ENCODE measurements around the gene RBFA. TPM values are rescaled to one million over a fixed set of nuclear protein-coding genes. Genes with fewer than 3 reads are reported as not detected.

The RBFA gene
- total RNA-seq, 2 donors from 2014 or later = 26.6 to 39.4 TPM

DNA sequence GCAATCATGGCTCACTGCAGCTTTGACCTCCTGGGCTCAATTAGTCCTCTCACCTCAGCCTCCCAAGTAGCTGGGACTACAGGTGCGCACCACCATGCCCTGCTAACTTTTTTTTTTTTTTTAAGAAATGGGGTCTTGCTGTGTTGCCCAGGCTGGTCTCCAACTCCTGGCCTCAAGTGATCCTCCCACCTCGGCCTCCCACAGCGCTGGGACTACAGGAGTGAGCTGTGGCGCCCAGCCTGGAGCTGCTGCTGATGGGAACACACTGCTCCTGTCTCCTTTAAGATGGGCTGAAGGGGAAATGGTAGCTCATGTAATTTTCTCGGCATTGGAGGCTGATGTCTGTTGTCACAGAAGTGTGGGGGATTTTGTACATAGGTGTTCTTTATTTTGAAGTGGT is 39.9 kb downstream of the RBFA start:
- H3K4me1 Mint-ChIP-seq = no peaks in the 10 kb centered on the region
- no peaks in the 10 kb centered on the region for H3K9me3 Mint-ChIP-seq
- no peak overlapping the region for H3K27ac Mint-ChIP-seq
- H3K4me3 Mint-ChIP-seq = no peak overlapping the region
- no peaks in the 10 kb centered on the region for H3K36me3 Mint-ChIP-seq (ENCODE audit: low read depth)
- ATAC-seq (replicated peaks) = no peak
- peaks cover 3% of the 10 kb centered on the region for H3K27me3 Mint-ChIP-seq

DNA sequence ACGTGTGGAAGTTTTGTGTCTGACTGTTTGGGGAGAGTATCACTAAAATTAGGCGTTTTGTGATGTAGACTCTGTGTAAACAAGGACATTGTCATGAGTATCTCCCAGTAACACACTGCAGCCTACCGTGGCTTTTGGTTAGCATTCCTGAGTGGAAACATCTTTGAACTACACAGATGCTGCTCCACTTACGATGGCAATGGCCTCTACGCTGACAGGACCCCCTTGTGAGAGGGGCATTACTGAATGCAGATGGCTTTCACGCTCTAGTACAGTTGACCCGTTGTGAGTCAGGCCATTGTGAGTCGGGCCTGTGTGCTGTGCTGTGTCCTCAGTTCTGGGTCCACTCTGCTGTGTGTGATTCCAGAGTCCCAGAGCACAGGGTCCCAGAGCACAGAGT is 40.5 kb downstream of the RBFA start:
- Mint-ChIP-seq H3K9me3 (no peaks in the 10 kb centered on the region), H3K4me1 (no peaks in the 10 kb centered on the region), H3K27ac (no peak overlapping the region), H3K27me3 (peaks cover 3% of the 10 kb centered on the region), H3K4me3 (no peak overlapping the region), H3K36me3 (ENCODE audit: low read depth) (no peaks in the 10 kb centered on the region)
- ATAC-seq (replicated peaks) = no peak

DNA sequence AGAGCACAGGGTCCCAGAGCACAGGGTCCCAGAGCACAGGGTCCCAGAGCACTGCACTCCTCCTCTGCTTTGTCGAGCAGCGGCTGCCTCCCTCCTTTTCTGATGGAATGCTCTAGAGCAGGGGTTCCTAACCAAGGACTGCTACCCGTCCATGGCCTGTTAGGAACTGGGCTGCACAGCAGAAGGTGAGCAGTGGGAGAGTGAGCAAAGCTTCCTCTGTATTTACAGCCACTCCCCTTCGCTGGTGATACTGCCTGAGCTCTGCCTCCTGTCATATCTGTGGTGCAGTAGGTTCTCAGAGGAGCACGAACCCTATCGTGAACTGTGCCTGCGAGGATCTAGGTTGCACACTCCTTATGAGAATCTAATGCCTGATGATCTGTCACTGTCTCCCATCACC is 41.7 kb downstream of the RBFA start:
- no peaks in the 10 kb centered on the region for H3K4me1 Mint-ChIP-seq
- ATAC-seq (replicated peaks) = no peak
- H3K27me3 Mint-ChIP-seq = peaks cover 6% of the 10 kb centered on the region
- H3K9me3 Mint-ChIP-seq = no peaks in the 10 kb centered on the region
- H3K4me3 Mint-ChIP-seq = no peak overlapping the region
- H3K36me3 Mint-ChIP-seq (ENCODE audit: low read depth) = no peaks in the 10 kb centered on the region
- H3K27ac Mint-ChIP-seq = no peak overlapping the region

DNA sequence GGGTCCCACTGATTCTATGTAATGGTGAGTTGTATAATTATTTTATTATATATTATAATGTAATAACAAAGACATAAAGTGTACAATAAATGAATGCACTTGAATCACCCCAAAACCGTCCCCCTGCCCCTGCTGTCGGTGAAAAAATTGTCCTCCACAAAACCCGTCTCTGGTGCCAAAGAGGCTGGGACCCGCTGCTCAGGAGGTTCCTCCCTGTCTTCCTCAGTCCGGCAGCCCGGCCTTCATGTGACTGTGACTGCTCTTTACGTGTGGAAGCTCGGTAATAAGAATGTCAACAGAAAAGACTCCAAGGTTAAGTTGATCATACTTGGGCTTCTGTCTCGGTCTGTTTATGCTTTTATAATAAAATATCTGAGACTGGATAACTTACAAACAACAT is 42.1 kb downstream of the RBFA start:
- Mint-ChIP-seq H3K4me1 (no peaks in the 10 kb centered on the region), H3K27ac (no peak overlapping the region), H3K9me3 (no peaks in the 10 kb centered on the region), H3K27me3 (peaks cover 6% of the 10 kb centered on the region), H3K36me3 (ENCODE audit: low read depth) (no peaks in the 10 kb centered on the region), H3K4me3 (no peak overlapping the region)
- no peak for ATAC-seq (replicated peaks)

DNA sequence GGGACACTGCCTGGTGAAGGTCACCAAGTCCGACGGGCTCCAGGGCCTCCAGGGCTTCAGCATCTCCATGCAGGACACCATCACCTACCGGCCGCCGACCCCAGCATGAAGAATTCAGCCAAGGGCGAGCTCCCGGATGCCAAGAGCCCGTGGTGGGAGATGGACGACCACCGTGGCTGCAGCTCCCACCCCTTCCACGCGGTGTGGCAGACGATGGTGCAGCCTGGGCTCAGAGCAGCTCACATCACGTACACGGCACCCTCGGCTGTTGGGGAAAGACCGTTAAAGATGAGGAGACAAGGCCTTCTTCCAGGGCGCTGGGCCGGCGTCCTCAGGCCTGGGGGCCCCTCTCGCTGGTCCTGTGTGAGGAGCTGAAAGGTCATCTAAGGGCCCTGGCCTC is 43.6 kb downstream of the RBFA start:
- Mint-ChIP-seq H3K9me3 (no peaks in the 10 kb centered on the region), H3K27ac (no peak overlapping the region), H3K4me3 (no peak overlapping the region), H3K27me3 (peaks cover 11% of the 10 kb centered on the region), H3K36me3 (ENCODE audit: low read depth) (no peaks in the 10 kb centered on the region), H3K4me1 (no peaks in the 10 kb centered on the region)
- no peak for ATAC-seq (replicated peaks)

Other genes with a start within 250 kb of the RBFA start
- gene KCNG2, start 236.5 kb upstream of the RBFA start, total RNA-seq = not detected
- 10 to 100 TPM; 16.8 to 19.5 TPM for gene SLC66A2, start 82.8 kb upstream of the RBFA start, total RNA-seq
- gene HSBP1L1, start 69.8 kb upstream of the RBFA start, total RNA-seq = 1 to 10 TPM; 2.7 to 9.2 TPM
- gene TXNL4A, start 45.9 kb upstream of the RBFA start, total RNA-seq = 100 to 1,000 TPM; 115 to 197 TPM
- 10 to 100 TPM; 31.8 to 34.9 TPM for gene ADNP2, start 74.8 kb downstream of the RBFA start, total RNA-seq
- gene PARD6G, start 213.1 kb downstream of the RBFA start, total RNA-seq = 1 to 10 TPM in 1 of 2 donors, under 1 TPM in 1; 0.98 to 1.5 TPM

All from activated T-helper 17 cell treated with anti-CD3 and anti-CD28 coated beads, Interleukin-2, amount 50 U/mL, for 72 hours (primary cell).